ENCODE results near the gene LEMD2. TPM values are rescaled to one million over a fixed set of nuclear protein-coding genes. Genes with fewer than 3 reads are reported as not detected.

LEMD2 gene
- total RNA-seq, 1 donor from 2014 or later, result 88.0 TPM

DNA sequence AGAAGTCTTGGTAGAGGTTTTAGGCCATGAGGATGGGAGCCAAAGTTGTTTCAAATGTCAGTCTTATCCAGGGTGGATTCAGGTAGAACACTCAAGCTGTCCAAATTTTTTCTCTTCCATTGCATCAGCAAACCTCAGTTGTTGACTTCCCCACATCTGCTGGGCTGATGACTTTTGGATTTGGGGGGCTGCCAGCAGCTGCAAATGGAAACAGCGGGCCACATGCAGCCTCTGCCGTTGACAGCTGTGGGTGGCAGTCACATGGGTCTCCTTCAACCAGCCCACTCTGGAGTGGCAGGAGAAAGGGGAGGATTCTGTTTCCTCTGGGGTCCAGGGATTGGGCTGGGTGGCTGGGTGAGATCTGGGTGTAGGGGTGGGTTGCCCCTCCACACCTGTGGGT lies 20.7 kb upstream of the LEMD2 start:
- intact Hi-C loops (cut with micrococcal nuclease), result no loop called here
- Mint-ChIP-seq H3K9me3 (no peaks in the 10 kb centered on the region), H3K4me3 (no peak overlapping the region), H3K27me3 (peaks cover 63% of the 10 kb centered on the region), H3K4me1 (peaks cover 8% of the 10 kb centered on the region), H3K27ac (no peak overlapping the region), H3K36me3 (ENCODE audit: low read depth) (no peaks in the 10 kb centered on the region)
- no peak for DNase-seq
- POLR2A ChIA-PET, result no interaction called here
- ATAC-seq (ENCODE audit: low read depth), result no peak
- TF ChIP-seq, protein P1, sequence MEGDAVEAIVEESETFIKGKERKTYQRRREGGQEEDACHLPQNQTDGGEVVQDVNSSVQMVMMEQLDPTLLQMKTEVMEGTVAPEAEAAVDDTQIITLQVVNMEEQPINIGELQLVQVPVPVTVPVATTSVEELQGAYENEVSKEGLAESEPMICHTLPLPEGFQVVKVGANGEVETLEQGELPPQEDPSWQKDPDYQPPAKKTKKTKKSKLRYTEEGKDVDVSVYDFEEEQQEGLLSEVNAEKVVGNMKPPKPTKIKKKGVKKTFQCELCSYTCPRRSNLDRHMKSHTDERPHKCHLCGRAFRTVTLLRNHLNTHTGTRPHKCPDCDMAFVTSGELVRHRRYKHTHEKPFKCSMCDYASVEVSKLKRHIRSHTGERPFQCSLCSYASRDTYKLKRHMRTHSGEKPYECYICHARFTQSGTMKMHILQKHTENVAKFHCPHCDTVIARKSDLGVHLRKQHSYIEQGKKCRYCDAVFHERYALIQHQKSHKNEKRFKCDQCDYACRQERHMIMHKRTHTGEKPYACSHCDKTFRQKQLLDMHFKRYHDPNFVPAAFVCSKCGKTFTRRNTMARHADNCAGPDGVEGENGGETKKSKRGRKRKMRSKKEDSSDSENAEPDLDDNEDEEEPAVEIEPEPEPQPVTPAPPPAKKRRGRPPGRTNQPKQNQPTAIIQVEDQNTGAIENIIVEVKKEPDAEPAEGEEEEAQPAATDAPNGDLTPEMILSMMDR (IDR thresholded peaks at IDR 0.05), result no peak
- CTCF ChIA-PET, result no interaction called here

DNA sequence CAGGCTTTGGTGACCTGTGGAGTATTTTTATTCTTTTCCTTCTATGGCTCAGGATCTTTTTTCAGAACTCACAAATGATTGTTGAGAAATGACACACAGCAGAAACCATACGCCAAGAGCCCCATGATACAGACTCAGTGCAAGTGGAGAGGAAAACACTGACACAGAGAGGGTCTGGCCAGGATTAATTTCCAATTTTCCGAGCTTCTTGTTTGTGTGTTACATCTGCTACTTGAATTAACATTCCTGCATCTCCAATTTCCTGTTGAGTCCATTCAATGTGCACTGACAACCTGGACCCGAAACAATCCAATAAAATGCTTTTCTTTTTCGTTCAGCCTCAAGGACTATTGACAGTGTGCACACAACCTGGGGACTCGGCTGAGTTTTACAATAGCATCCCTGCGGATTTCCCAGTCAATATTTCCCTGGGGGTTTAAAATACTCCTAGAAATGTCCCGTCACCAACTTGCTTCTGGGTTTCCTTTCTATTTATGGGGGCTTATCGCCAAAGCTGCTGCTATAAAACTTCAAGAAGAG lies 19.8 kb upstream of the LEMD2 start:
- Mint-ChIP-seq H3K36me3 (ENCODE audit: low read depth) (no peaks in the 10 kb centered on the region), H3K27ac (no peak overlapping the region), H3K4me1 (peaks cover 8% of the 10 kb centered on the region), H3K4me3 (no peak overlapping the region), H3K27me3 (peaks cover 65% of the 10 kb centered on the region), H3K9me3 (no peaks in the 10 kb centered on the region)
- ATAC-seq (ENCODE audit: low read depth), result no peak
- no peak for DNase-seq
- TF ChIP-seq, protein P1 (IDR thresholded peaks at IDR 0.05), result no peak
- ChIA-PET CTCF (no interaction called here), POLR2A (no interaction called here)
- intact Hi-C loops (cut with micrococcal nuclease), result no loop called here

DNA sequence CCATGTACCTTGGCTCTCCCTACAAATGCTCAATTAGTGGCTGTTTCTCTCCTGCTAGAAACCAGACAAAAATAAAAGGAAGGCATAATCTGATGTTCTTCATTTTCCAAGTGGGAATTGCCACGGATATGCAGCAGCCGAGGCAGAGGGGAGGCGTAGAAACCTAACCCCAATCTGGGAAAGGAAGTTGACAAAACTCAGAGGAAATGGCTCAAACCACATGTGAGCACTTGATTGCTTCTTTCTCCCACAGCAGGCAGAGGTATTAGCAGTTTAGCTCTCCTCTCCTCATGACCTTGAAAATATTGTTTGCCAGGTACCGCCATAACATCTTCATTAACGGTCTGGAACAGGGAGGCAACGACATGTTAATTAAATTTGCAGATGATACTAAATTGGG lies 18.7 kb upstream of the LEMD2 start:
- Mint-ChIP-seq H3K4me3 (no peak overlapping the region), H3K36me3 (ENCODE audit: low read depth) (no peaks in the 10 kb centered on the region), H3K4me1 (peaks cover 8% of the 10 kb centered on the region), H3K27me3 (peaks cover 60% of the 10 kb centered on the region), H3K9me3 (no peaks in the 10 kb centered on the region), H3K27ac (no peak overlapping the region)
- DNase-seq (no peak), ATAC-seq (ENCODE audit: low read depth) (no peak)
- ChIA-PET CTCF (no interaction called here), POLR2A (no interaction called here)
- TF ChIP-seq, protein P1 (IDR thresholded peaks at IDR 0.05), result no peak
- intact Hi-C loops (cut with micrococcal nuclease), result no loop called here

DNA sequence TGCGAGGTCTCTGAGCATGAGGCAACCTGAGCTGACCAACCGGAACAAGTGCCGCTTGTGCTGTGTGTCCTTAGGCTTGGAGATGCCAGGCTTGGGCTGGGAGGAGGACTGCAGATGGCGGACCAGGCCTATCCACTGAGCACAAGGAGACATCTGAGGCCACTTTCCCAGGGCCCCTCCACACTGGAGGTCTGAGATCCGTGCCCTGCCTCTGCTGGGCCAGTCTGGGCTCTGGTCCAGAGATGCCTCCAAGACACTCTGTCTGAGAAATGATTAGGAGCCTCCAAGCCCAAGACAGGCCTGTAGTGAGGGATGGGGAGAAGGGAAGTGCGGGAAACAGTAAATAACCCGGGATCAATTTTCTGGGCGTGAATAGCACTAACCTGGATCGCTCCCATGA lies 17.9 kb upstream of the LEMD2 start:
- intact Hi-C loops (cut with micrococcal nuclease), result no loop called here
- Mint-ChIP-seq H3K9me3 (no peaks in the 10 kb centered on the region), H3K36me3 (ENCODE audit: low read depth) (no peaks in the 10 kb centered on the region), H3K4me1 (peaks cover 8% of the 10 kb centered on the region), H3K4me3 (no peak overlapping the region), H3K27me3 (peaks cover 53% of the 10 kb centered on the region), H3K27ac (no peak overlapping the region)
- ChIA-PET CTCF (no interaction called here), POLR2A (no interaction called here)
- ATAC-seq (ENCODE audit: low read depth) (no peak), DNase-seq (no peak)
- TF ChIP-seq, protein P1 (IDR thresholded peaks at IDR 0.05), result no peak

DNA sequence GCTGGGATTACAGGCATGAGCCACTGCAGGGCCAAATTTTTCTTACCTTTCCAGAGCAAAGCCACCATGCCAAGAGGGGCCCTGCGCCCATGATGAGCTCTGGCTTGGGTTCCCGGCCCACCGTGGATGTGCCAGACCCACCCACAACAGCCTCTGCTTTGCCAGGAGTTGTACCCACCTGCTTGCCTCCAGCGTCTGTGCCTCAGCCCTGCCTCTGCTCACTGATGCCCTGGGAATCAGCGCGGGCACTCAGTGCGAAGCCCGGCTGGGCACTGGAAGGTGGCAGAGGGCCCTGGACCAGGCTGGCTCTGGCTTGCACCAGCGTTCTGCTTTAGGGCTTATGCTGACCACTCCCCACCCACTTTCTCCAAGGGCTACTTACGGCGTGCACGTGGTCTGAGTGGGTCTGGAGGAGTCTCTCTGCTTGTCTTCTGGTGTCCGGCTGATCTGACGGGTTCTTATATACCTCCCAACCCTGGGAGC lies 14.7 kb upstream of the LEMD2 start, which contains the start of gene MLN:
TSS of gene MLN (minus strand) at position 433 of the 483 bp plus-strand sequence. CDS start 2,840 bp downstream, outside the sequence.
- ATAC-seq (ENCODE audit: low read depth) (no peak), DNase-seq (no peak)
- no peak within 1 kb of the TSS for H3K4me3 Mint-ChIP-seq
- no peaks in the 10 kb centered on the region for H3K36me3 Mint-ChIP-seq (ENCODE audit: low read depth)
- peaks cover 43% of the 10 kb centered on the region for H3K27me3 Mint-ChIP-seq
- intact Hi-C loops (cut with micrococcal nuclease), result no loop called here
- no peak within 1 kb of the TSS for H3K27ac Mint-ChIP-seq
- CTCF ChIA-PET, result no interaction called here
- TF ChIP-seq, protein P1 (IDR thresholded peaks at IDR 0.05), result no peak
- POLR2A ChIA-PET, result no interaction called here
- H3K9me3 Mint-ChIP-seq, result no peaks in the 10 kb centered on the region
- H3K4me1 Mint-ChIP-seq, result peaks cover 8% of the 10 kb centered on the region

Measured in activated B cell treated with CpG ODN at 0.5 μM for 24 hours (primary cell).